ENCODE data around the gene GPR6.

- TF ChIP-seq SUZ12 (IDR thresholded peaks at IDR 0.05; ENCODE audit: extremely low read depth, insufficient read depth, insufficient read length), result no peak
- no peak for TF ChIP-seq YY1 (IDR thresholded peaks at IDR 0.05; ENCODE audit: insufficient read depth, insufficient read length)
Measured at GRCh38 chr6:109991201-109992101, 13.3 kb downstream of the GPR6 start.
